Activated CD4-positive, alpha-beta T cell treated with anti-CD3 and anti-CD28 coated beads for 4 hours (primary cell): ENCODE data around the gene SPON1.
A peak's percentile ranks its signal among the peaks of the same experiment; 100 is the strongest.

Experiments
- DNase-seq, 2 donors: peaks; one replicate each; pipeline ENCODE4 v3.0.0-alpha.2; 2020

The SPON1 gene

DNA sequence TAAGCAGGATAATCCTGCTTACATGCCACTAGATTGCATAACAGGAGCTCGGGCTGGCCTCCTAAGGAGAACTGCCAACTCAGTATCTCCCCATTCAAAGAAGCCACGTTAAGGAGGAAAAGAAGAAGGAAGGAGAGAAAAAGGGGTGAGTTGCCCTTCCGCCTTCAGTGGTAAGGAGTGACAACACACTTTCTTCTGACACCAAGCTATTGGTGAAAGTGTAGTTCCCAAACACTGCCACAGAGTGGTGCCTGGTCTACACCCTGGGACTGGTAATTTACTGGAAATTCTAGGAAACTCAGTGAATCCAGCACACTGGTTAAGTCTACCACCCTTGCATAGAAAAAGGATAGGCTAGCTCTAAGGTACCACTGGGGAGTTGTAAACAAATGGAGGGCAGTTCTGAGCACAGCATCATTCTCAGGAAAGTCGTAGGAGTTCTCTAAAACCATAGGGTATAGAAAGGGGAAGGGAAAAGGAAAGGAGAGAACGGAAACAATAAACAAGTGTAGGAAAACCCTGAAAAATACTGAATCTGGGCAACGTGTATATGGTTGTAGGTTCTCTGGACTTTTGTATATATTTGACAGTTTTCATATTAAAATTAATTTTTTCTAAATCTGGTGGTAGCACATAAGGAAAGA, 338.3 kb downstream of the SPON1 start:
- DNase-seq = peak; percentile 33 to 47

- no peak for DNase-seq
These were observed 342.1 kb downstream of the SPON1 start for GRCh38 chr11:14304601-14305000.

DNA sequence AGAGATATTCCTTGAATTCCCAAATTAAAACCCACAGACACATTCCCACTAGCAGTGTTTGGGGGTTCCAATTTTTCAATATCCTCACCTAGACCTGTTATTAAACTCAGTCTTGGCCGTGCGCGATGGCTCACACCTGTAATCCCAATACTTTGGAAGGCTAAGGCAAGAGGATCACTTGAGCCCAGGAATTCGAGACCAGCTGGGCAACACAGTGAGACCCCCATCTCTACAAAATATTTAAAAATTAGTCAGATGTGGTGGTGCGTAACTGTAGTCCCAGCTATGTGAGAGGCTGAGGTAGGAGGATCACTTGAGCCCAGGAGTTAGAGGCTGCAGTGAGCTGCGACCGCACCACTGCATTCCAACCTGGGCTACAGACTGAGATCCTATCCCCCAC, 343.1 kb downstream of the SPON1 start:
- DNase-seq = no peak

- DNase-seq = no peak
These were observed 344.0 kb downstream of the SPON1 start for GRCh38 chr11:14306481-14306880.

GRCh38 chr11:14308114-14308896, 345.8 kb downstream of the SPON1 start:
- no peak for DNase-seq

GRCh38 chr11:14308897-14309387, 346.4 kb downstream of the SPON1 start:
- DNase-seq = no peak

DNA sequence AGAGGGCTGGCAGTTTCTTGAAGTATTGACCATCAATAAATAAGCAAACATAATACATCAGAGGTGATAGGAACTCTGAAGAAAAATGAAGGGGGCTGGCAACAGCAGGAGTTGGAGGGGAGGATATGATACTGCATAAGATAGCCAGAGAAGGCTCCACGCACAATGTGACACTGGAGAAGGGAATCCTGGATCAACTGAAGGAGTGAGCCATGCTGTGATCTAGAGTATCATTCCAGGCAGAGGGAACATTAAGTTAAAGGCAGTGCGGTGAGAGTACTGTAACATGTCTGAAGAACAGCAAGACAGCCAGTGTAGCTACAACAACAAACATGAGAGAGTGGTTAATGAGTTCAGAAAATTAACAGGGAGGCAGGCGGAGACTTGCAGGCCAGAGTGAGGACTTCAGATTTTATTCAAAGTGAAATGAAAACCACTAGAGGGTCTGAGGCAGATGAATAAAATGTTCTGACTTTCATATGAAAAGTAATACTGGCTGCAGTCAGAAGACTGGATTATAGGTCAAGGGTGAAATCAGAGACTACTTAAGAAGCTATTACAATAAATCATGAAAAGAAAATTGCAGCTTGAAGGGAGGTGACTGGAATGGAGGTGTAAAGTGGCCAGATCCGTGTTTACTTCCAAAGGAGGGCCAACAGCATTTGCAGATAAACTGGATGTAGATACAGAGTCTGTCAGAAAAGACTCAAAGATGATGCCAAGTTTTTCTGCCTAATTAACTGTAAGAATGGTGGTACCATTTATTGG, 347.1 kb downstream of the SPON1 start:
- no peak for DNase-seq

DNA sequence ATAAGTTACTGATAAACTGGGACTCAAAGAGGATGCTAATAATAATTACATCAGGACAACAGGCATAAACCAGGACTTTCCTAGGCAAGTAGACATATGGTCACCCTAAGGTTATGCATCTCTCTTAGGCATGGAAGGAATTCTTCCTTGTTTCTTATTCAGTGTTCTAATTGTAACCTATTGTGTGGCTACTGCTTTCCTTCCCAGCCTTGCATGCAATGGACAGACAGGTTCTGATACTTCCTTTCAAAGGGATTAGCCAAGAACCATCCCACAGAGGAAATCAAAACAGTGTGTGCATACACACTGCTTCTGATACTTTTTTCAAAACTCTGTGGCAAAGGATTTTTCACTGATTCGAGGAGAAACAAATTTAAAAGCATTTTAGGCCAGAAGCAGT, 348.2 kb downstream of the SPON1 start:
- DNase-seq = no peak

- DNase-seq = no peak
These were observed 350.4 kb downstream of the SPON1 start for GRCh38 chr11:14312736-14313438.

DNA sequence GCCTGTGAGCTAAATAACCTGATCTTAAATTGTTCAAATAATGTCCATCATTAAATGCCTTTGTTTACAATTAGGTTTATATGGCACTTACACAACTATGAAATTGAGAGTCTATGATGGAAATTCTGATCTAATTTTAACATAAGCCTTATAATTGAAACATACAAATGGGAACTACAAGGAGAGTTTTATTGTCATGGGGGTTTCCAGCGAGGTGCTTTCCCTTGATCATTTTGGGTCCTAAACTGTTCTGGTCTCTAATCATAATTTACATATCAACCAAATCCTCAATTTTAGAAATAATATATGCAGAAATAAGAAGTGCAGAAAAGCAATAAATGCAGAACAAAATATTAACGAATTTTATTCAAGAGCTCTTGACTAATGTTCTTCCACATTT, 351.6 kb downstream of the SPON1 start:
- no peak for DNase-seq

- no peak for DNase-seq
These were observed 352.6 kb downstream of the SPON1 start for GRCh38 chr11:14315130-14315529.
